ENCODE measurements around the gene MAOB. TPM values are rescaled to one million over a fixed set of nuclear protein-coding genes. Genes with fewer than 3 reads are reported as not detected.

MAOB gene
- total RNA-seq, 2 donors from 2014 or later: 0.46 to 0.73 TPM

GRCh38 chrX:43876680-43877079, 5.6 kb downstream of the MAOB start:
- H3K36me3 ChIP-seq (ENCODE audit: control insufficient read depth, insufficient read depth, low read length): no peaks in the 10 kb centered on the region
- H3K4me3 ChIP-seq (ENCODE audit: low read length): no peak overlapping the region
- Mint-ChIP-seq H3K27ac (no peak overlapping the region), H3K36me3 (ENCODE audit: low read depth) (no peaks in the 10 kb centered on the region), H3K27me3 (ENCODE audit: insufficient read depth) (peaks cover 19% of the 10 kb centered on the region), H3K4me3 (no peak overlapping the region), H3K9me3 (peaks cover 42% of the 10 kb centered on the region), H3K4me1 (no peaks in the 10 kb centered on the region)
- TF ChIP-seq, protein P1, sequence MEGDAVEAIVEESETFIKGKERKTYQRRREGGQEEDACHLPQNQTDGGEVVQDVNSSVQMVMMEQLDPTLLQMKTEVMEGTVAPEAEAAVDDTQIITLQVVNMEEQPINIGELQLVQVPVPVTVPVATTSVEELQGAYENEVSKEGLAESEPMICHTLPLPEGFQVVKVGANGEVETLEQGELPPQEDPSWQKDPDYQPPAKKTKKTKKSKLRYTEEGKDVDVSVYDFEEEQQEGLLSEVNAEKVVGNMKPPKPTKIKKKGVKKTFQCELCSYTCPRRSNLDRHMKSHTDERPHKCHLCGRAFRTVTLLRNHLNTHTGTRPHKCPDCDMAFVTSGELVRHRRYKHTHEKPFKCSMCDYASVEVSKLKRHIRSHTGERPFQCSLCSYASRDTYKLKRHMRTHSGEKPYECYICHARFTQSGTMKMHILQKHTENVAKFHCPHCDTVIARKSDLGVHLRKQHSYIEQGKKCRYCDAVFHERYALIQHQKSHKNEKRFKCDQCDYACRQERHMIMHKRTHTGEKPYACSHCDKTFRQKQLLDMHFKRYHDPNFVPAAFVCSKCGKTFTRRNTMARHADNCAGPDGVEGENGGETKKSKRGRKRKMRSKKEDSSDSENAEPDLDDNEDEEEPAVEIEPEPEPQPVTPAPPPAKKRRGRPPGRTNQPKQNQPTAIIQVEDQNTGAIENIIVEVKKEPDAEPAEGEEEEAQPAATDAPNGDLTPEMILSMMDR (conservative IDR thresholded peaks at IDR 0.05): no peak
- peaks cover 13% of the 10 kb centered on the region for H3K27me3 ChIP-seq (ENCODE audit: control insufficient read depth, insufficient read depth, low read length, poor library complexity, severe bottlenecking)
- H3K9ac ChIP-seq (ENCODE audit: extremely low read depth, low read length, poor library complexity, severe bottlenecking): no peak overlapping the region
- 100% methylated on average over 3 of the region's 3 CpGs; no CpG with 5 or more reads in 1 of the 2 experiments for WGBS, 2 experiments (ENCODE audit: insufficient coverage in 1 of 2, insufficient read length in 1 of 2)
- no peak for DNase-seq
- H3K9me3 ChIP-seq (ENCODE audit: control insufficient read depth, low read length): no peaks in the 10 kb centered on the region
- no peaks in the 10 kb centered on the region for H3K4me1 ChIP-seq (ENCODE audit: control insufficient read depth, insufficient read depth, low read length)
- H3K27ac ChIP-seq (ENCODE audit: low read depth, low read length): no peak overlapping the region

- Histone ChIP-seq H3K27me3 (ENCODE audit: control insufficient read depth, insufficient read depth, low read length, poor library complexity, severe bottlenecking) (no peaks in the 10 kb centered on the region), H3K36me3 (ENCODE audit: control insufficient read depth, insufficient read depth, low read length) (no peaks in the 10 kb centered on the region), H3K9ac (ENCODE audit: extremely low read depth, low read length, poor library complexity, severe bottlenecking) (no peak overlapping the region), H3K4me1 (ENCODE audit: control insufficient read depth, insufficient read depth, low read length) (no peaks in the 10 kb centered on the region), H3K27ac (ENCODE audit: low read depth, low read length) (no peak overlapping the region), H3K9me3 (ENCODE audit: control insufficient read depth, low read length) (no peaks in the 10 kb centered on the region), H3K4me3 (ENCODE audit: low read length) (no peak overlapping the region)
- DNase-seq: no peak
- Mint-ChIP-seq H3K36me3 (ENCODE audit: low read depth) (no peaks in the 10 kb centered on the region), H3K27me3 (ENCODE audit: insufficient read depth) (no peaks in the 10 kb centered on the region), H3K9me3 (peaks cover 39% of the 10 kb centered on the region), H3K27ac (no peak overlapping the region), H3K4me3 (no peak overlapping the region), H3K4me1 (no peaks in the 10 kb centered on the region)
- TF ChIP-seq, protein P1 (conservative IDR thresholded peaks at IDR 0.05): no peak
- WGBS, 2 experiments (ENCODE audit: insufficient coverage in 1 of 2, insufficient read length in 1 of 2): 93 to 100% methylated on average over 1 to 3 of the region's 3 CpGs
Observed at GRCh38 chrX:43870758-43871419, 11.4 kb downstream of the MAOB start.

DNA sequence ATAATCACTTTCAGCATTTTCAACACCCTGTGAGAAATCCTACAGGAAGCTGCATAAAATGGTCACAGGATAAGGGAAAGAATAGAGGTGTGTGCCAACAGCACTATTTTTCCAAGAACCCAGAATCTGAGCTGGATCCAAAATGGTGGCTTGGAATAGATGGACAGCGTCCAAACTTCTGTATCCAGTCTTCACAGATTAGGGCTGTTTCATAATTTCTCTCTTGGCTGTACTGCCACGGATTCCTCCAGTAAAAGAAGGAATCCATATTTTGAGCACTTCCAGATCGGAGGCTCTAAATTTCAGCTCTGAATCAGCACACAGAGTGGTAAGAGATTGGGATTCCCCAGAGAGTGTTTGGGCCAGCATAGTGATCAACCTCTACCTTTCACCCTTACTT, 12.2 kb downstream of the MAOB start:
- Histone ChIP-seq H3K9me3 (ENCODE audit: control insufficient read depth, low read length) (no peaks in the 10 kb centered on the region), H3K36me3 (ENCODE audit: control insufficient read depth, insufficient read depth, low read length) (no peaks in the 10 kb centered on the region), H3K4me3 (ENCODE audit: low read length) (no peak overlapping the region), H3K4me1 (ENCODE audit: control insufficient read depth, insufficient read depth, low read length) (no peaks in the 10 kb centered on the region), H3K9ac (ENCODE audit: extremely low read depth, low read length, poor library complexity, severe bottlenecking) (no peak overlapping the region), H3K27me3 (ENCODE audit: control insufficient read depth, insufficient read depth, low read length, poor library complexity, severe bottlenecking) (no peaks in the 10 kb centered on the region), H3K27ac (ENCODE audit: low read depth, low read length) (no peak overlapping the region)
- Mint-ChIP-seq H3K36me3 (ENCODE audit: low read depth) (no peaks in the 10 kb centered on the region), H3K27ac (no peak overlapping the region), H3K27me3 (ENCODE audit: insufficient read depth) (no peaks in the 10 kb centered on the region), H3K4me1 (no peaks in the 10 kb centered on the region), H3K4me3 (no peak overlapping the region), H3K9me3 (peaks cover 36% of the 10 kb centered on the region)
- no peak for DNase-seq
- TF ChIP-seq, protein P1 (conservative IDR thresholded peaks at IDR 0.05): no peak
- WGBS, 2 experiments (ENCODE audit: insufficient coverage in 1 of 2, insufficient read length in 1 of 2): 96% methylated on average over 3 of the region's 3 CpGs; no CpG with 5 or more reads in 1 of the 2 experiments
